Measurements from ENCODE around the gene PRRT1.

- no peak for TF ChIP-seq CTCF (IDR thresholded peaks at IDR 0.05)
- TF ChIP-seq POLR2A (IDR thresholded peaks at IDR 0.05): no peak
Observed at GRCh38 chr6:32114796-32115195, 36.9 kb downstream of the PRRT1 start.
